Measurements from ENCODE around the gene UBASH3A. TPM values are rescaled to one million over a fixed set of nuclear protein-coding genes. Genes with fewer than 3 reads are reported as not detected.

UBASH3A gene
- polyA plus RNA-seq, 1 donor (not counting 4 experiments of a cell fraction or from before 2014, with no cell fraction given): not detected

- H3K4me1 ChIP-seq (ENCODE audit: control insufficient read depth, extremely low read depth, insufficient read depth, low read length): peaks cover 6% of the 10 kb centered on the region
- TF ChIP-seq CTCF (optimal IDR thresholded peaks at IDR 0.05 in 1 of 3, IDR thresholded peaks at IDR 0.05 in 1 of 3, conservative IDR thresholded peaks at IDR 0.05 in 1 of 3; ENCODE audit: extremely low read depth in 1 of 3, insufficient read depth in 2 of 3, low read length in 3 of 3): no peak
- no peak for TF ChIP-seq EZH2 (IDR thresholded peaks at IDR 0.05; ENCODE audit: low read length)
- H4K20me1 ChIP-seq (ENCODE audit: control insufficient read depth, extremely low read depth, insufficient read depth, low read length): no peaks in the 10 kb centered on the region
- H3K4me2 ChIP-seq (ENCODE audit: control insufficient read depth, extremely low read depth, insufficient read depth, low read depth, low read length): no peak overlapping the region
- dilution Hi-C loops (cut with MboI; ENCODE audit: extremely low pct_ligation_motif_present, low sequenced_read_pairs): no loop called here
- no peak overlapping the region for H3K9ac ChIP-seq (ENCODE audit: control insufficient read depth, extremely low read depth, insufficient read depth, low read length)
- H3K9me3 ChIP-seq (ENCODE audit: control insufficient read depth, low read depth, low read length): no peaks in the 10 kb centered on the region
- no peak overlapping the region for H3K4me3 ChIP-seq (ENCODE audit: control insufficient read depth in 2 of 3, extremely low read depth in 1 of 3, insufficient read depth in 2 of 3, low read depth in 1 of 3, low read length in 3 of 3)
- FAIRE-seq: no peak
- no peaks in the 10 kb centered on the region for H3K36me3 ChIP-seq (ENCODE audit: control insufficient read depth in 2 of 2, extremely low read depth in 1 of 2, insufficient read depth in 2 of 2, low read length in 2 of 2)
- no peaks in the 10 kb centered on the region for H3K9me1 ChIP-seq (ENCODE audit: control insufficient read depth, extremely low read depth, insufficient read depth, low read length)
- no peak overlapping the region for H2AFZ ChIP-seq (ENCODE audit: control insufficient read depth, low read length)
- no peak overlapping the region for H3K27ac ChIP-seq (ENCODE audit: control insufficient read depth, insufficient read depth, low read length)
- H3K27me3 ChIP-seq (ENCODE audit: control insufficient read depth, extremely low read depth, insufficient read depth, low read length): no peaks in the 10 kb centered on the region
- DNase-seq (ENCODE audit: low read depth, low spot score): no peak
- no peaks in the 10 kb centered on the region for H3K79me2 ChIP-seq (ENCODE audit: control insufficient read depth, insufficient read depth, low read length)
Measured at GRCh38 chr21:42479582-42479981, 75.9 kb downstream of the UBASH3A start.

- no peaks in the 10 kb centered on the region for H3K9me3 ChIP-seq (ENCODE audit: control insufficient read depth, low read depth, low read length)
- H4K20me1 ChIP-seq (ENCODE audit: control insufficient read depth, extremely low read depth, insufficient read depth, low read length): no peaks in the 10 kb centered on the region
- no peak overlapping the region for H3K4me3 ChIP-seq (ENCODE audit: control insufficient read depth in 2 of 3, extremely low read depth in 1 of 3, insufficient read depth in 2 of 3, low read depth in 1 of 3, low read length in 3 of 3)
- FAIRE-seq (no peak), DNase-seq (ENCODE audit: low read depth, low spot score) (no peak)
- no peaks in the 10 kb centered on the region for H3K4me1 ChIP-seq (ENCODE audit: control insufficient read depth, extremely low read depth, insufficient read depth, low read length)
- no peaks in the 10 kb centered on the region for H3K27me3 ChIP-seq (ENCODE audit: control insufficient read depth, extremely low read depth, insufficient read depth, low read length)
- H2AFZ ChIP-seq (ENCODE audit: control insufficient read depth, low read length): no peak overlapping the region
- no peak overlapping the region for H3K9ac ChIP-seq (ENCODE audit: control insufficient read depth, extremely low read depth, insufficient read depth, low read length)
- H3K4me2 ChIP-seq (ENCODE audit: control insufficient read depth, extremely low read depth, insufficient read depth, low read depth, low read length): no peak overlapping the region
- TF ChIP-seq EZH2 (IDR thresholded peaks at IDR 0.05; ENCODE audit: low read length) (no peak), CTCF (optimal IDR thresholded peaks at IDR 0.05 in 1 of 3, IDR thresholded peaks at IDR 0.05 in 1 of 3, conservative IDR thresholded peaks at IDR 0.05 in 1 of 3; ENCODE audit: extremely low read depth in 1 of 3, insufficient read depth in 2 of 3, low read length in 3 of 3) (no peak)
- no peaks in the 10 kb centered on the region for H3K79me2 ChIP-seq (ENCODE audit: control insufficient read depth, insufficient read depth, low read length)
- H3K27ac ChIP-seq (ENCODE audit: control insufficient read depth, insufficient read depth, low read length): no peak overlapping the region
- no peaks in the 10 kb centered on the region for H3K9me1 ChIP-seq (ENCODE audit: control insufficient read depth, extremely low read depth, insufficient read depth, low read length)
- dilution Hi-C loops (cut with MboI; ENCODE audit: extremely low pct_ligation_motif_present, low sequenced_read_pairs): no loop called here
- H3K36me3 ChIP-seq (ENCODE audit: control insufficient read depth in 2 of 2, extremely low read depth in 1 of 2, insufficient read depth in 2 of 2, low read length in 2 of 2): no peaks in the 10 kb centered on the region
Measured at GRCh38 chr21:42480736-42481135, 77.0 kb downstream of the UBASH3A start.
